B cell (primary cell): ENCODE results near the gene DMXL1. TPM values are rescaled to one million over a fixed set of nuclear protein-coding genes. Genes with fewer than 3 reads are reported as not detected.

Experiments
- ATAC-seq: fragments of 200-7000 bp; cut with Tn5 transposase; one replicate; pipeline ENCODE4 v1.10.0; 2021; ENCODE audit warnings: low read depth, mild to moderate bottlenecking, moderate number of reproducible peaks, moderate library complexity
- CTCF ChIA-PET: fragments of 350-600 bp; sonication (Branson Sonifier 250); formaldehyde crosslinking; loops from one replicate; lab custom pipeline; 2021; ENCODE audit warnings: antibody characterized with exemption, inconsistent platforms; lab: Charles Lee
- POLR2A ChIA-PET: fragments of 350-600 bp; sonication (Branson Sonifier 250); formaldehyde crosslinking; loops from one replicate; lab custom pipeline; 2021; ENCODE audit warnings: antibody characterized with exemption; lab: Charles Lee
- DNase-seq: peaks from one replicate; pipeline ENCODE4 v3.0.0; 2013
- H2AFZ ChIP-seq: 2 replicates; pipeline ENCODE4 v1.6.1; 2012; ENCODE audit warnings: mild to moderate bottlenecking, low read depth, low read length; ENCODE audit not compliant: insufficient read depth, poor library complexity, severe bottlenecking
- H3K27ac ChIP-seq, 2 donors: 1 replicate in 1 of 2; 2 replicates in 1 of 2; pipeline ENCODE4 v1.5.1; 2012 to 2013; ENCODE audit warnings: low read length in 2 of 2, mild to moderate bottlenecking in 2 of 2, moderate library complexity in 1 of 2
- H3K27me3 ChIP-seq, 4 experiments: fragments of 200-600 bp in 1 of 4; sonication (generic) in 1 of 4; replicated peaks in 1 of 4; 1 replicate in 2 of 4; 2 replicates in 2 of 4; pipeline versions ENCODE4 v1.6.1 to v1.7.0; 2013 to 2016; ENCODE audit warnings: low read length in 3 of 4, mild to moderate bottlenecking in 2 of 4, mixed read lengths in 1 of 4, moderate library complexity in 1 of 4; ENCODE audit not compliant: insufficient read depth in 4 of 4, control insufficient read depth in 3 of 4; ENCODE audit errors: control extremely low read depth in 1 of 4
- H3K36me3 ChIP-seq, 2 experiments: replicated peaks in 1 of 2; 1 replicate in 1 of 2; 2 replicates in 1 of 2; pipeline versions ENCODE4 v1.6.1 to v1.7.1; 2013; ENCODE audit warnings: low read length in 1 of 2; ENCODE audit not compliant: insufficient read depth in 2 of 2, control insufficient read depth in 1 of 2; ENCODE audit errors: control extremely low read depth in 1 of 2, extremely low read depth in 1 of 2
- H3K4me1 ChIP-seq, 2 donors: fragments of 200-600 bp in 1 of 2; sonication (generic) in 1 of 2; 1 replicate in 1 of 2; 2 replicates in 1 of 2; pipeline versions ENCODE4 v1.5.1 to v1.6.1; 2013 to 2017; ENCODE audit warnings: low read length in 2 of 2; ENCODE audit not compliant: control insufficient read depth in 2 of 2, insufficient read depth in 2 of 2
- H3K4me2 ChIP-seq: replicated peaks from 2 replicates; pipeline ENCODE3; 2012; ENCODE audit warnings: mild to moderate bottlenecking, low read depth, low read length; ENCODE audit not compliant: poor library complexity, severe bottlenecking
- H3K4me3 ChIP-seq, 5 experiments: fragments of 200-600 bp in 1 of 5; sonication (generic) in 1 of 5; 1 replicate in 3 of 5; 2 replicates in 2 of 5; pipeline versions ENCODE4 v1.5.1 to v1.7.0; 2011 to 2016; ENCODE audit warnings: low read length in 4 of 5, mild to moderate bottlenecking in 4 of 5, low read depth in 2 of 5, control low read depth in 1 of 5, moderate library complexity in 1 of 5; ENCODE audit not compliant: insufficient read depth in 1 of 5; ENCODE audit errors: control extremely low read depth in 1 of 5, extremely low read depth in 1 of 5
- H3K79me2 ChIP-seq: fragments of 200-600 bp; sonication (generic); one replicate; pipeline ENCODE4 v1.6.0; 2016; ENCODE audit warnings: low read length; ENCODE audit not compliant: control insufficient read depth, insufficient read depth
- H3K9ac ChIP-seq: fragments of 200-600 bp; sonication (generic); 2 replicates; pipeline ENCODE4 v1.6.1; 2017; ENCODE audit warnings: mild to moderate bottlenecking, low read length, moderate library complexity
- H3K9me3 ChIP-seq, 3 donors: one replicate each; pipeline versions ENCODE4 v1.6.1 to v1.7.1; 2013; ENCODE audit warnings: low read length in 2 of 3; ENCODE audit not compliant: control insufficient read depth in 2 of 3, insufficient read depth in 1 of 3; ENCODE audit errors: control extremely low read depth in 1 of 3
- H4K20me1 ChIP-seq: 2 replicates; pipeline ENCODE4 v1.6.0; 2012; ENCODE audit warnings: mild to moderate bottlenecking, low read length; ENCODE audit not compliant: insufficient read depth, control insufficient read depth, poor library complexity, severe bottlenecking
- H3K27ac Mint-ChIP-seq: one replicate; pipeline ENCODE4 v1.8.0; 2021; ENCODE audit warnings: mixed read lengths
- H3K27me3 Mint-ChIP-seq: one replicate; pipeline ENCODE4 v1.8.0; 2021; ENCODE audit warnings: mixed read lengths
- H3K4me1 Mint-ChIP-seq: one replicate; pipeline ENCODE4 v1.8.0; 2021; ENCODE audit warnings: mixed read lengths
- H3K4me3 Mint-ChIP-seq: one replicate; pipeline ENCODE4 v1.8.0; 2021; ENCODE audit warnings: mixed read lengths
- H3K9me3 Mint-ChIP-seq: one replicate; pipeline ENCODE4 v1.8.0; 2022; ENCODE audit warnings: mixed read lengths; ENCODE audit not compliant: insufficient read depth
- CTCF ChIP-seq: fragments of 200-600 bp; IDR thresholded peaks from one replicate; pipeline ENCODE4 v1.8.0; 2022; ENCODE audit warnings: antibody characterized with exemption, mild to moderate bottlenecking
- EZH2 ChIP-seq: IDR thresholded peaks from 2 replicates; pipeline ENCODE4 v1.6.1; 2012; ENCODE audit warnings: borderline replicate concordance, low read depth, mild to moderate bottlenecking, moderate library complexity, low read length; ENCODE audit not compliant: insufficient read depth, poor library complexity, severe bottlenecking
- WGBS: methylation state at CpG from one replicate; pipeline ENCODE4 v1.1.5; 2013; ENCODE audit warnings: missing lambda C conversion rate; ENCODE audit not compliant: insufficient coverage; 5-methylcytosine and 5-hydroxymethylcytosine counted together
- intact Hi-C: fragments of 100-400 bp; cut with micrococcal nuclease; formaldehyde crosslinking; loops from one replicate; pipeline ENCODE4 v1.10.0; 2022
- polyA plus RNA-seq: library from polyadenylated mRNA; depleted of rRNA; stranded (reverse); fragments of >200 nt; gene quantifications from 2 replicates; pipeline ENCODE4 v1.2.3, GENCODE V29; 2012
- total RNA-seq, 2 donors: library from RNA; stranded (reverse); fragments of 120-200 nt in 1 of 2; gene quantifications; 1 replicate in 1 of 2; 2 replicates in 1 of 2; pipeline versions ENCODE4 v1.2.3 to v1.2.4, GENCODE V29; 2013 to 2022

Gene DMXL1
- total and polyA plus RNA-seq, 2 donors (not counting 1 experiment from before 2014, with no cell fraction given) = 37.9 to 129 TPM

- H3K9ac ChIP-seq = no peak overlapping the region
- no peaks in the 10 kb centered on the region for H3K27me3 Mint-ChIP-seq
- peaks cover 4% of the 10 kb centered on the region for H3K9me3 Mint-ChIP-seq
- H3K27ac ChIP-seq = no peak overlapping the region
- DNase-seq (no peak), ATAC-seq (no peak)
- intact Hi-C loops = no loop called here
- H3K36me3 ChIP-seq = peaks cover 15 to 62% of the 10 kb centered on the region in 2 experiments
- H3K4me1 ChIP-seq = peaks cover 0 to 4% of the 10 kb centered on the region in 2 donors
- ChIA-PET CTCF (no interaction called here), POLR2A (no interaction called here)
- no peak overlapping the region for H3K4me2 ChIP-seq
- H3K4me3 Mint-ChIP-seq = no peak overlapping the region
- no peaks in the 10 kb centered on the region for H3K79me2 ChIP-seq
- 100% methylated on average over 5 of the region's 7 CpGs for WGBS
- H3K4me1 Mint-ChIP-seq = peaks cover 18% of the 10 kb centered on the region
- no peak overlapping the region for H3K27ac Mint-ChIP-seq
- no peaks in the 10 kb centered on the region for H4K20me1 ChIP-seq
- H3K9me3 ChIP-seq = peaks cover 1 to 16% (median 14%) of the 10 kb centered on the region in 3 donors
- H3K27me3 ChIP-seq = no peaks in the 10 kb centered on the region
- H2AFZ ChIP-seq = no peak overlapping the region
- H3K4me3 ChIP-seq = no peak overlapping the region
- TF ChIP-seq CTCF (no peak), EZH2 (no peak)
Measured at GRCh38 chr5:119136666-119137318, 65.9 kb downstream of the DMXL1 start.

GRCh38 chr5:119153629-119154028 is 82.7 kb downstream of the DMXL1 start:
- H3K4me1 Mint-ChIP-seq = peaks cover 5% of the 10 kb centered on the region

More at GRCh38 chr5:119153629-119154028, 82.7 kb downstream of the DMXL1 start:
- Histone ChIP-seq H3K9me3 (peaks cover 0 to 3% (median 2%) of the 10 kb centered on the region in 3 donors), H3K27me3 (no peaks in the 10 kb centered on the region), H3K36me3 (peaks cover 10 to 35% of the 10 kb centered on the region in 2 experiments), H2AFZ (no peak overlapping the region), H3K9ac (no peak overlapping the region), H3K4me1 (no peaks in the 10 kb centered on the region), H3K4me2 (no peak overlapping the region), H3K79me2 (peaks cover 2% of the 10 kb centered on the region), H4K20me1 (no peaks in the 10 kb centered on the region), H3K27ac (no peak overlapping the region), H3K4me3 (no peak overlapping the region)
- POLR2A ChIA-PET = no interaction called here
- WGBS = 94% methylated on average over 2 of the region's 4 CpGs
- ATAC-seq = no peak
- peaks cover 6% of the 10 kb centered on the region for H3K9me3 Mint-ChIP-seq
- H3K27me3 Mint-ChIP-seq = no peaks in the 10 kb centered on the region
- TF ChIP-seq EZH2 = no peak
- TF ChIP-seq CTCF = no peak
- CTCF ChIA-PET = no interaction called here
- H3K4me3 Mint-ChIP-seq = no peak overlapping the region
- DNase-seq = no peak
- no peak overlapping the region for H3K27ac Mint-ChIP-seq
- intact Hi-C loops = no loop called here
